GM21529 (cell line): ENCODE measurements around the gene PSMA2.

Experiments used
- ATAC-seq: cut with Tn5 transposase; IDR thresholded peaks from one replicate; pipeline ENCODE4 v1.9.1; 2021; ENCODE audit not compliant: unreplicated experiment

Gene PSMA2

GRCh38 chr7:42940985-42941847 is 9.2 kb upstream of the PSMA2 start:
- ATAC-seq: peak; percentile 39

- peak; percentile 35 for ATAC-seq
These were observed 7.7 kb upstream of the PSMA2 start for GRCh38 chr7:42939457-42940240.

GRCh38 chr7:42935861-42936260 is 3.9 kb upstream of the PSMA2 start:
- no peak for ATAC-seq

- no peak for ATAC-seq
These were observed 2.3 kb upstream of the PSMA2 start for GRCh38 chr7:42934291-42934690.

- peak; percentile 16 for ATAC-seq
These were observed 1.0 kb upstream of the PSMA2 start for GRCh38 chr7:42932811-42933591.

GRCh38 chr7:42931447-42931833 is 534 bp downstream of the PSMA2 start:
- ATAC-seq: no peak

- ATAC-seq: no peak
These were observed 1.1 kb downstream of the PSMA2 start for GRCh38 chr7:42930889-42931288.

GRCh38 chr7:42929449-42929848 is 2.5 kb downstream of the PSMA2 start:
- no peak for ATAC-seq

- no peak for ATAC-seq
These were observed 3.2 kb downstream of the PSMA2 start for GRCh38 chr7:42928754-42929153.

GRCh38 chr7:42926204-42926603 is 5.8 kb downstream of the PSMA2 start:
- no peak for ATAC-seq

- ATAC-seq: no peak
These were observed 6.3 kb downstream of the PSMA2 start for GRCh38 chr7:42925630-42926029.

- ATAC-seq: no peak
These were observed 7.6 kb downstream of the PSMA2 start for GRCh38 chr7:42924223-42924838.

GRCh38 chr7:42922017-42922753 is 9.8 kb downstream of the PSMA2 start:
- no peak for ATAC-seq

GRCh38 chr7:42915356-42915755 is 16.6 kb downstream of the PSMA2 start:
- no peak for ATAC-seq

- ATAC-seq: no peak
These were observed 17.4 kb downstream of the PSMA2 start for GRCh38 chr7:42914421-42915045.

- no peak for ATAC-seq
These were observed 18.0 kb downstream of the PSMA2 start for GRCh38 chr7:42914009-42914408.

GRCh38 chr7:42913591-42913990 is 18.4 kb downstream of the PSMA2 start:
- no peak for ATAC-seq

- ATAC-seq: peak; percentile 89
These were observed 20.2 kb downstream of the PSMA2 start, which contains the start of gene C7orf25 for GRCh38 chr7:42911454-42912447. Gene C7orf25, minus strand, starts transcription at chr7:42912070. Its CDS starts 1,170 bp downstream, at chr7:42910900.
